GM18511 (cell line): ENCODE data around the gene ANTXR1.

Experiments used
- ATAC-seq: cut with Tn5 transposase; IDR thresholded peaks from one replicate; pipeline ENCODE4 v1.9.1; 2021; ENCODE audit warnings: mild to moderate bottlenecking, moderate library complexity; ENCODE audit not compliant: unreplicated experiment

ANTXR1 gene

DNA sequence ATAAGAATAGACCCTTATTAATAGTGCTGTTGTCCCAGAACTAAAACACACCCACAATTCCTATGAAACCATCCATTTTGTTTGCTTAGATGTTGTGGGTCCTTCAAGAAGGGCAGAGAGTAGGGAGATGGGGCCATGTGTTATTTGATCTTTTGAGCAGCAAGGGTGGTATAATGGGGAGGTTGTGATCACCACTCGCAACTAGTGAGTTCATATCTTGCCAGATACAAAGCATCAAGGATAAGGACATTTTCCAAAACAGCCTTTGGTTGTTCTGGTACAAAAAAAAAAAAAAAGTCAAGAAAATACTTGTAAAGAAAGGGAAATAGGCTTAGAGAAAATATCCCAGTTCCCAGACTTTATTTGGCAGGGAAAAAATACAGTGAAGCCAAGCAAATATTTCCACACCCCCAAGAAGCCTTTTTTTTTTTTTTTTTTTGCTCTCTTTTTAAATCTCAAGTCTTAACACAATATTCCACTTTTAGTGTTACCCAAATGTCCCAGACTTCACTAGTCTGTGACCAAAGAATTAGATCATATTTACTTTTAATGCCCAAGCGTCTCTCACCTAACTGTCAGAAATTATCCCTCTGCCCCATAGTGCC lies 54.1 kb downstream of the ANTXR1 start:
- no peak for ATAC-seq

DNA sequence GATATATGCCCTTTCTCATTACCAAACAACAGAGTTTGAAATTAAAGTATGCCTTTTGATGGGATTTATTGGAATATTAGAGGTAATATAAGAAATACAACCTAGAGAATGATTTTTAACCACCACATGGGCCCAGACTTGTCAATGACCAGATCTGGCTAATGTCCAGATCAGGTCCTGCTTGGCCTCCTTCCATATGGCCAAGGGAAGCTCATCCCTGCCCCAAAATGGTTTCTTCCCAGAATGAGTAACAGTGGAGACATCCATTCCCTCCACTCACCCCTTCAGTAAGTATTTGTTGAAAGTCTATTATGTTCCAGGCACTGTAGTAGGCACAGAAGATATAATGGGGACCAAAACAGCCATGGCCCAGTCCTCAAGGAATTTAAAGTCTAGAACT lies 54.9 kb downstream of the ANTXR1 start:
- no peak for ATAC-seq

DNA sequence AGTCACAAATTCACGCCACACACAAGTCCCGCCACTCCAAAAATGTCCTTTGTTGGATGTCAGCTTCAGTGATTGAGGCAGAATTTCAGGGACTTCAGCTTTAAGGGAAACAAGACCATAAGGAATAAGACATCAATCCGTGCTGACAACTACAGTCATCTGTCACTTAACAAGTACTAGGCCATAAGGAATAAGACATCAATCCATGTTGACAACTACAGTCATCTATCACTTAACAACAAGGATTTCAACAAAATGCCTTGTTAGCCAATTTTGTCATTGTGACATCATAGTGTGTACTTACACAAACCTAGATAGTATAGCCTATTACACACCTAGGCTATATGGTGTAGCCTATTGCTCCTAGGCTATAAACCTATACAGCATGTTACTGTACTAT lies 58.0 kb downstream of the ANTXR1 start:
- no peak for ATAC-seq

DNA sequence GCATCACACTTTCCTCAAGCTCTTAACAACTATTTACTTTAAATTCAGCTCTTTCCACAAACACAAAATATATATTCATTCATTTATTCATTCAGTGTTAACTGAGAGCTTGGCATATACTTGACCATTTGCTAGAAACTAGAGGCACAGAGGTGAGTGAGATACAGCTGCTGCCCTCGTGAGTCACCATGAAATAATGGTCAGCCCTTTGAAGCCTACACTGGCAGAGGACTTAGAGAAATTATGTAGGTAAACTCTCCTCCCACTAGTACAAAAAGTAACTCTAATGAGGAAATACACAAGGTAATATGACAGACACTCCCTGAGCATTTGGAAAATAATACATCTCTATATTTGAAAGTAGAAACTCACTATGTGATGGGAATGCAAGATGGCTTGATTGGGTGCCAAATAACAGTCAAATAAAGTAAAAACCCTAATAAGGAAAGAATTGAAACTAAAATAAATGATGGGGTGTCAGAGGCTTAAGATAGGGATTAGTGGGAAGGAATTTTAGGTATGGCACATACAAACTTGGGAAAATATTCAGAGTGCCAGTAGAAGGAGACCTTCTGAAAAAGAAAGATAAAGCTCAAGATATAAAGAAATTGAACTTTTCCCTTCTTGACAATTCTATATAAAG lies 61.1 kb downstream of the ANTXR1 start:
- ATAC-seq, result no peak

DNA sequence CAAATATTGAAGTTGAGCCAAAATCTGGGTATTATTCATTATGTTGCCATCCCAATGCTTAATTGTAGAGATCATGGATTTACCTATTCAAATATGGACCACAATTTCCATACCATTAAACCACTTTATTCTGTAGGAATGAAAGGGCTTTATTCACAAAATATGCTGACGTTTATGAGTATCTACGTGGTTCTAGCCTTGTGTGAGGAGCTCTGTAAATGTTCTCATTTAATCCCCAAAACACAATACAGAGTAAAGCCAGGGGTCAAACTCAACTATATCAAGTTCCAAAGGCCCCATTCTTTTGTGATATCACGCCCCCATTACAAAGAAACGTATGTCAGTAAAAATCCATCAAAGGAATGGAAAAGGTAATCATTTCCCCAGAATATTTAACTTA lies 61.9 kb downstream of the ANTXR1 start:
- ATAC-seq, result no peak

DNA sequence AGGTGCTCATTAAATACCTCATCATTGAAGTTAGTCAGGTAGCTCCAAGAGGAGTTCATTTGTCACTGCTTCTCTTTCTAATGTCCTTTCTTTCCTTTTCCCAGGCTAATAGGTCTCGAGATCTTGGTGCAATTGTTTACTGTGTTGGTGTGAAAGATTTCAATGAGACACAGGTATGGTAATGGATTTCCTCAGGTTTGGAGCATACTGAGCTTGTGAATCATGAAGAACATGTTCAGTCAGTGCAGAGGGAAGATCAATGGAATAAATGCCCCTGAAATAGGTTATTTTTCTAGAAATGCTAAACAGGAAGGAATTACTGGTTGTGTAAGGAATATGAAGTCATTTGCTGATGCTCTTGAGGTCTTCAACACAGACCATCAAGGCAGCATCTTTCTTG lies 62.5 kb downstream of the ANTXR1 start:
- no peak for ATAC-seq

DNA sequence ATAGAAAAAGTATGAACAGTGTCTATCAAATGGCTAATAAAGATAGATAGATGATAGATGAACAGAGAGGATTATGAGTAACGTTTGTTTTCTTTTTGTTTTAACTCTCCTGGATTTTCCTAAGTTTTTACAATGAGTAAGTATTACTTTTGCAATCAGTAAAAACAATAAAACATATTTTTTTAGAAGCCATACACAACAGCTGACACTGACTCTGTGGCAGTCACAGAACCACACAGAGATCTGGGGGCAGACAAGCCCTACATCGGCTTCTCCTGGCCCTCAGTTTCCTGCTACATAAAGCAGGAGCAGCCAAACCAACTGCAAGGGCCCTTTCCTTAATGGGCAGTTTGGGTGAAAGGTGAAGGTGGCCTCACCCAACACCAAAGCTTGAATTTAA lies 63.6 kb downstream of the ANTXR1 start:
- ATAC-seq, result no peak

DNA sequence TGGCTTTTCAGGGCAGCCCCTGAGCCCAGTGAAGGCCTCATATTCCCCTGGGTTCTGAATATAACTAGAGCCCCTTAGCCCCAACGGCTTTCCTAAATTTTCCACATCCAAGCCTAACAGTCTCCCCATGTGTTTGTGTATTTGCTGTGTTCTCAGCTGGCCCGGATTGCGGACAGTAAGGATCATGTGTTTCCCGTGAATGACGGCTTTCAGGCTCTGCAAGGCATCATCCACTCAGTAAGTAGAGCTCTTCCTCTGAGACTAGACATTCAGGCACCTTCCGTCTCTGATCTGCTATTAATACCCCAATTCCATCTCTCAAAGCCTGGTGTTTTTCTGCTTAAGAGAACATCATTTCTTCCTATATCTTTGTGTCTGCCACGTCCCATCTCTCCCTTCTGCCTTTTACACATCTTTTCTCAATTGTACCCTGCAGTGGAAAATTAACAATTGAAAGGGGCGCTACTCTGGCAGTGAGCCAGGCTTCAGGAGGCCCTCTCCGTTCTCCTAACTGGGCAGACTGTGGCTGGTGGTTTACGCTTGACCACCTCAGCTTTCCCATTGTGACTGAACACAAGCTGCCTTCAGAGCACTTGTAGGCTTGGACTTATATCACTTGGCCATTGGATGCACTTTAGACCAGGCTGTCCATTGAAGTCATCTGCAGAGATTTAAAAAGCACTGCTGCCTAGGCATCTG lies 64.4 kb downstream of the ANTXR1 start:
- ATAC-seq, result no peak

DNA sequence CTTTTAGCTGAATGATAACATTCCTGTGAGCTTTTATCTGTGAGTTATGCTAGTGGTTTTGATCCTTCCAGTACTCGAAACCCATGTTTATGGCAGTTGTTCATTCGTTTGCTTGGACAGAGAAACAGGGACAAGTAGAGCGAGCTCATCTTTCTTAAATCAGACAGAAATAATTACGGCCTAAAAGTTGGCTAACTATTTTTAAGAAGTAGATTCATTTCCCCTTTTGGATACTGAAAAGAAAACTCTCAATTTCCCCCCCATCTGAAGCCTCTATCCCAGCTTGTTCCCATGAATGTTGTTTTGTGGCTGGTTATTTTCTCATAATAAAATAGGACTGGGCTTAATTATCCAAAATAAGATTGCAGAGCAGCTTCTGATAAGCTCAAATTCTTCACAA lies 67.1 kb downstream of the ANTXR1 start:
- no peak for ATAC-seq

DNA sequence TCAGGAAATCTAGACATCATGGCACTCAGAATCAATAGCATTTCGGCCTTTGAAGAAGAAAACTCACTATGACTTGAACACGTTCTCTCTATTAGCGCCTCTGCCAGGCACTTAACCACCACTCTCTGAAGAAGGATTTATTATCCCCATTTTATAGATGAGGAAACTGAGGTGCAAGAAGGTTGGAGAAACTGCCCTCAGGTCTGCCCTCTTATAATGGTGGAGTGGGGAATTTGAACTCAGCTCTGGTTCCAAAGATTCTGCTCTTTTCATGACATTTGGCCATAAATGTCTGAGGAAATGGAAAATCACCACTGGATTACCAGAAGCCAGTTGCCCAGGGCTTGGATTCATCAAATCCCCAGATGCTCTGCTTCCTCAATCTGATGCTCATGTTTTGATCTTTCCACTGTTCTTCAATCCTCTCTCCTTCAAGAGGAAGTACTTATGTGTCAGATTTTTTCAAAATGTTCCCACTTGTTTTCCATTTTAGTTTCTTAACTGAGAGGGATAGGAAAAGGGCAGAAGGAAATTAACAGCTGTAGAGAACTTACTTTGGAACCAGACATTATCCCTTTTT lies 68.1 kb downstream of the ANTXR1 start:
- no peak for ATAC-seq

DNA sequence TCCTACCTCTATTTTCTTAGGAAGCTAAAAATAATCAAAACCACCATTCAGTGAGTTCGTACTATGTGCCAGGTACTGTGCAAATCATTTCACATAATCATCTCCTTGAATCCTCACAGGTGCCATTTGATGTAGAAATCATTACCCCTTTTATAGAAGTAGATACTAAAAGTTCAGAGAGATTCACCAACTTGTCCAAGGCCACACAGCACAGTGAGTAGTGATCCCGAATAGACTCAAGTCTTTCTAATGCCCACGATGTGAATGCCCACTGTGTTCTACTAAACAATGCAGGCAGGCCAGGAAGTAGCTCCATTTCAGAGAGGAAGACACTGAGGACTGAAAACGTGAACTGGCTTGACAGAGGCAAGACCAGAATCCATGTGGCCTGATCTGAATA lies 68.8 kb downstream of the ANTXR1 start:
- ATAC-seq, result no peak

DNA sequence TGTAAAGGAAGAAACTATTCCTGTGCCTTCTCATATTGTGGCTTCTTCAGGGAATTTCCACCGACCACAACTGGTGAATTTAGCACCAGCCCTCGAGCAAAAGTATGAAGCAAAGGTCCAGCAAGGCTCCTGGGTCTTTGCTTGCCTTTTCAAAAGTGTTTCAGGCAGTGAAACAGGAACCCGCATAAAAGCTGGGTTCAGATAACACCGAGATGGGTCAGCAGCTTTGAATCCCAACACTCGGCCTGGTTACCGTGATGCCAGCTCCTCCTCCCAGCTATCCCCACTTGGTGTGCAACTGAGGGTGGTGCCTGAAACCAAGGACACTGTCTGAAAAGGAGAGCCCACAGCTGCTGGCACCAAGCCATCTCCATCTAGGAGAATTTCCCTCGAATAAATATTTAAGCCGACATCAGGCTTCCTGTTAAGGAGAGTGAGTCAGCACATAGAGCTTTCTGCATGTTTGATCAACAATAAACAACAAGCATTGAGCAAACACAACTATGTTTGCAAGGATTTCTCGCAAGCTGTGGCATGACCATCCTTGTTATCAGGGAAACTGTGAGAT lies 69.5 kb downstream of the ANTXR1 start:
- no peak for ATAC-seq

DNA sequence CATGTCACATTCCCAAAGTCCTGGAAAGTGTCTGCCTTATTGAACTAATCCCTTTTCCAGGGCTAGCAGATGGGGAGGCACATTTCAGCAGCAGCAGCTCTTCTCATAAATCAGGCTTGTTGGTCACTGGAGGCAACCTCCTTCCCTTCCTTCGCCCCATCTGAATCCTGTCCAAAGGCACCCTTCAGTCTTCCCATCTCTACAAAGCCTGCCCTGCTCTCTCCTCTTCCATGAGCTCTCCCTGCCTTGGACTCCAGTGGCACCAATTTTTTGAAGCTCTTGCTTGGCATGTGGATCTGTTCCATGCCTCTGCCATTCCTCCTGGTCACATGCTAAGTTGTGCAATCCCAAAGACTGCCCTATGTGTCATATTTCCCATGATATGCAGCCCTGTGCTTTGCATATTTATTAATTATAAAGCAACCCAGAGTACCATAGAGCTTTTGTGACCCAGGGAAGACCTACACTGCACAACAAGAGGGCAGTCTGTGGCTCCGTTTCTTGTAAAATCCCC lies 70.3 kb downstream of the ANTXR1 start:
- ATAC-seq, result no peak

DNA sequence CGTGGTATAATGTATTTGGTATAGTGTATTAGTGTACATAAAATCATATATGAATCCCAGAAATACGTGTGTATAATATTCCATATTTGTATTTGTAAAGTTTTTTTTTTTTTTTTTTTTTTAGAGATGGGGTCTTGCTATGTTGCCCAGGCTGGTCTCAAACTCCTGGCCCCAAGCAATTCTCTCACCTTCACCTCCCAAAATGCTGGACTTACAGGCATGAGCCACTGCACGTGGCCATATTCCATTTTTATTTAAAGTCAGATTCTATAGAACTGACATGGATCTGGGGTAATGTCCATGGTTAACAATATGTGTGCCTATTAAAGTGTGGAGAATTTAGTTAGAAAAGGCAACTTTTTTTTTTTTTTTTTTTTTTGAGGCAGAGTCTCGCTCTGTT lies 71.5 kb downstream of the ANTXR1 start:
- ATAC-seq, result no peak

DNA sequence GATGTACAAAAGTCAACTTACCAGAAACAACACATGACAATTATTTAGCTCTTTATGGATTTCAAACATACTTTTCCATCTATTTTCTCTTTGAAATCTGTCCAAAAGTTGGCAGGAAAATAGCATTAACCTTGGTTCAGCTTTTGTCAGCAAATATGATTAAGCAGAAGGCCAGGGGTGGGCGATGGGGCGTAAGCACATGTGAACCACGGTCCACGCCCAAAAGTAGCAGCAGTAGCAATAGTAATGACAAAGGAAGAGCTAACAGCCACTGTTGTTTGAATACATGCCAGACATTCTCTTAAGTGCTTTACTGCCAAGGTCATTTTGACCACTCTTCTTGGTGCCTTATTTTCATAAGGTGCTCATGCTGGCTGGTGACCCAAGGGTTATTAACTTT lies 73.5 kb downstream of the ANTXR1 start:
- no peak for ATAC-seq

DNA sequence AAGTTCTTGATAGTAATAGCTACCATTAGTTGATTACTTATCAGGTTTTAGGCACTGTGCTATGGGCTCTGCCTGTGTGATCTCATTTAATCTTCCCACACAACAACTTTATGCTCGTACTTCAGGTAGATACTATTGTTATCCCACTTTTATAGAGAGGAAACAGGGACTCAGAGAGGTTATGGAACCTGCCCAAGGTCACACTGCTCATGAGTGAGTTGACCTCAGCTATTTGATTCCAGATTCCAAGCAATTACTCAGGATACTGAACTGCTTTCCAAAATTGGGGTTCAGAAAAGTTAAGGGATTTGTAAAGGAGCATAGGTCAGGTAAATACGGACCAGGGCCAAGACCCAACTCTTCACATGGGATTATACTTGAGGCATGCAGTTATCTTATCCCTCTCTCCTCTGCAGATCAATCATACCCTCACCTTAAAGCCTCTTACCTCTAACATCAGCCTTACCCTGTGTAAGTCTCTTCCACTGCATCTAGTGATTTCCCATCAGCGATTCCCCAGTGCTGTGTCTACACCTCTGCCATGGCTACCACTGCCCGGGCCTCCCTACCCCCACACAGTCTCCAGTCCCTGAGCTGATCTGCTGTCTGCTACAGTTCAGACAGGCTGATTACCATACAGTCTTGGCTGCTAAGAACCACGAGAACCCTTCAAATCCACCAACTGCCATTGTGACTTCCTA lies 74.4 kb downstream of the ANTXR1 start:
- ATAC-seq, result no peak

DNA sequence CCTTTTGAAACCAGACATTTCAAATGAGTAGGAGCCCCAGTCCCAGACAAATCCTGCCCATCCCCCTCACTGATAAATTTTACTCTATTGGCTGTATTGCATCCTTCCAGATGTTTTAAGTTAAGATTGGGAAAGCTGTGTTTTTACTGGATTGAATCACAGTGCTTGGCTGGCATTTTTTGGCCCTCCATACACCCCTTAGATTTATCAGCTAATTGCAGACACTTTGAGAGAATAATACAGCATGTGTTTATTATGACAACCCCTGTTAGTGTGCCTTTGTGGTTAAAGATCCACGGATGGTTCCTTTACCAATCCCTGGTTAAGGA lies 74.9 kb downstream of the ANTXR1 start:
- ATAC-seq, result no peak

DNA sequence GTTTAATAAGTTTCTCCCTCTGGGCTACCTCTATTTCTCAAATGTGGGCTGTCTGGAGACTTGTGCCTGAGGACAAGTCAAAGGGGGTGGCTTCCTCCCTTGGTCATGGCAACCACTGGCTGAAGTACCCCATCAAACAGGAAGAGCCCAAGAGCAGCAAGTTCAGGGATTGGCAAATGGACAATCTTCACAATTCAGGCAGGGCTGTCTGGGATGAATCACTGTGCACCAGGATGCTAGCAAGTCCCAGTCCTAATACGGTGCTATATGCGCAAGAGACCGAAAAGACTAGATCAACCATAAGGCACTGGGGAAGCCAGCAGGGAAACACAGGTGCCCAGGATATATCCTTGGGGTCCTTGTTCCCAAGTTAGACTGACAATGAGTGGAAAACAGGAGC lies 75.5 kb downstream of the ANTXR1 start:
- no peak for ATAC-seq

DNA sequence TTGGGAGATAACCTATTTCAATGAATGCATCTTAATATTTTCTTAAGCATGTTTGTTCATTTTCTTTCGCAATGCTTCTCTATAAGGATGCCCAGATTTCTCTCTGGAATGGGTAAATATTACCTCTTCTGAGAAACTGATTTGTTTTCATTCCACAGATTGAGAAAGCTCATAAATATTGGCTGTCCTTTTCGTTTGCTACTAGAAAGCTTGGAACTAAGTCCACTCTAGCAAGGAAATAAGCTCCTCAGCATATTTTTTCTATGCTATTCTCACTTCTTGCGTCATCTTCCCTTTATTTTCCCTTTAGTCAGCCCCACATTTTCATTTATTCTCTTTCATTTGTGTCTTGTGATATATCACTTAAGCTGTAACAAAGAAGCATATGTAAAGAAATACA lies 76.3 kb downstream of the ANTXR1 start:
- no peak for ATAC-seq

DNA sequence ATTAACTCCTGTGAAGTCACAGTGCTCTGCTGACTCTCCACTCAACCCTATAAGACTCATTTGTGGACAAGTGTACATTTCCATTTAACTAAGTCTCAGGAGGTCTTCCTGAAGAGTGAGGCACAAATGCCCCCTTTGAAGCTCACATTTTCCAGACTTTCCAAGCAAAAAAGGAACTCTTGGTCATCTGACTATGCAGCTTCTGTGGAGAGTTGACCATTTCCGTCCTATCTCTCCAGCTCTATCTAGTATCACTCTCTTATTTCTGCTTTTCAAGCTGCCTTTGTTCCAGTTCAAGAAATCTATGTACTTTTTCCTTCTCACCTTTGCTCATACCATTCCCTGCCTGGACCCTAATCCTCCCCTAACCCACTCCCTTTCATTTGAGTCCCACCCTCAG lies 77.0 kb downstream of the ANTXR1 start:
- ATAC-seq, result no peak

DNA sequence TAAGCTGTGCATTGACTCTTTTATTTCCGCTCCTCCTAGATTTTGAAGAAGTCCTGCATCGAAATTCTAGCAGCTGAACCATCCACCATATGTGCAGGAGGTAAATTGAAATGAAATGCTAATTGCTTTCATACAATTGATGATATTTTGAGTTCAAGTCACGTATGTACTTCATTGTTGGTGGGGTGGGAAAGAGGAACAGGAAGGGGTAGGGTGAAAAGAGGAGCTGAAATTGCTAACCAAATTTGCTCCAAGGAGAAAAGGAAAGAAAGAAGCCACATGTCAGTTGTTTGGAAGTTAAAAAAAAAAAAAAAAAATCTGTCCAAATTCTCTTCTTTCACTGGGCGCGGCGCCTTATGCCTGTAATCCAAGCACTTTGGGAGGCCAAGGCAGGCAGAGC lies 77.8 kb downstream of the ANTXR1 start:
- no peak for ATAC-seq
